ENCODE measurements around the gene TPRG1.

Gene TPRG1

GRCh38 chr3:189165092-189165612 lies 6.6 kb upstream of the TPRG1 start:
- DNase-seq (ENCODE audit: low read depth in 1 of 2, low spot score in 1 of 2) = no peak

GRCh38 chr3:189166321-189166720 lies 5.5 kb upstream of the TPRG1 start:
- DNase-seq (ENCODE audit: low read depth in 1 of 2, low spot score in 1 of 2) = no peak

GRCh38 chr3:189167027-189167766 lies 4.6 kb upstream of the TPRG1 start:
- DNase-seq (ENCODE audit: low read depth in 1 of 2, low spot score in 1 of 2) = no peak

- no peak for DNase-seq (ENCODE audit: low read depth in 1 of 2, low spot score in 1 of 2)
These were observed 3.1 kb upstream of the TPRG1 start for GRCh38 chr3:189168711-189169110.

GRCh38 chr3:189169728-189170127 lies 2.0 kb upstream of the TPRG1 start:
- DNase-seq (ENCODE audit: low read depth in 1 of 2, low spot score in 1 of 2) = no peak

GRCh38 chr3:189170559-189170958 lies 1.2 kb upstream of the TPRG1 start:
- DNase-seq (ENCODE audit: low read depth in 1 of 2, low spot score in 1 of 2) = no peak

- DNase-seq (ENCODE audit: low read depth in 1 of 2, low spot score in 1 of 2) = no peak
These were observed 1.1 kb downstream of the TPRG1 start for GRCh38 chr3:189172668-189173419.

- no peak for DNase-seq (ENCODE audit: low read depth in 1 of 2, low spot score in 1 of 2)
These were observed 12.8 kb downstream of the TPRG1 start for GRCh38 chr3:189184566-189184965.

GRCh38 chr3:189186101-189186500 lies 14.3 kb downstream of the TPRG1 start:
- DNase-seq (ENCODE audit: low read depth in 1 of 2, low spot score in 1 of 2) = no peak

GRCh38 chr3:189188466-189188865 lies 16.7 kb downstream of the TPRG1 start:
- no peak for DNase-seq (ENCODE audit: low read depth in 1 of 2, low spot score in 1 of 2)

- no peak for DNase-seq (ENCODE audit: low read depth in 1 of 2, low spot score in 1 of 2)
These were observed 21.0 kb downstream of the TPRG1 start for GRCh38 chr3:189192725-189193124.

GRCh38 chr3:189195302-189195701 lies 23.5 kb downstream of the TPRG1 start:
- no peak for DNase-seq (ENCODE audit: low read depth in 1 of 2, low spot score in 1 of 2)

- DNase-seq (ENCODE audit: low read depth in 1 of 2, low spot score in 1 of 2) = no peak
These were observed 30.3 kb downstream of the TPRG1 start for GRCh38 chr3:189202106-189202505.

GRCh38 chr3:189202583-189202982 lies 30.8 kb downstream of the TPRG1 start:
- no peak for DNase-seq (ENCODE audit: low read depth in 1 of 2, low spot score in 1 of 2)

- DNase-seq (ENCODE audit: low read depth in 1 of 2, low spot score in 1 of 2) = no peak
These were observed 32.5 kb downstream of the TPRG1 start for GRCh38 chr3:189204167-189204866.

GRCh38 chr3:189204937-189205336 lies 33.2 kb downstream of the TPRG1 start:
- no peak for DNase-seq (ENCODE audit: low read depth in 1 of 2, low spot score in 1 of 2)

GRCh38 chr3:189210251-189210770 lies 38.5 kb downstream of the TPRG1 start:
- DNase-seq (ENCODE audit: low read depth in 1 of 2, low spot score in 1 of 2) = no peak

GRCh38 chr3:189212681-189213080 lies 40.9 kb downstream of the TPRG1 start:
- DNase-seq (ENCODE audit: low read depth in 1 of 2, low spot score in 1 of 2) = no peak

GRCh38 chr3:189214651-189215050 lies 42.9 kb downstream of the TPRG1 start:
- DNase-seq (ENCODE audit: low read depth in 1 of 2, low spot score in 1 of 2) = no peak

GRCh38 chr3:189222927-189223636 lies 51.3 kb downstream of the TPRG1 start:
- DNase-seq (ENCODE audit: low read depth in 1 of 2, low spot score in 1 of 2) = no peak

GRCh38 chr3:189225431-189225830 lies 53.7 kb downstream of the TPRG1 start:
- DNase-seq (ENCODE audit: low read depth in 1 of 2, low spot score in 1 of 2) = no peak
